ENCODE results near the gene NUDT2. TPM values are rescaled to one million over a fixed set of nuclear protein-coding genes. Genes with fewer than 3 reads are reported as not detected.
"Not testable (repeated sequence)": the region's sequence is repeated elsewhere in the genome, so short reads cannot be mapped to it uniquely, and the experiment has no call there.

NUDT2 gene
- 26.7 and 27.1 TPM in 2 replicates for total RNA-seq

- intact Hi-C loops (cut with micrococcal nuclease): loop anchor here (1.0 to 10.0 kb wide), 18 partner anchors 50 to 1496 kb away; partner anchors contain the start of genes ATOSB, CHMP5, DCAF12 and DNAI1
Measured at GRCh38 chr9:34328987-34329832, at the start of gene NUDT2, which contains the start of gene KIF24. NUDT2 (plus strand) TSS chr9:34329569; CDS start chr9:34339040, 9,471 bp downstream. KIF24 (minus strand) TSS chr9:34329268; CDS start chr9:34311346, 17,922 bp downstream.

- intact Hi-C loops (cut with micrococcal nuclease): no loop called here
Measured at GRCh38 chr9:34282096-34282495, 47.3 kb upstream of the NUDT2 start.

- intact Hi-C loops (cut with micrococcal nuclease): no loop called here
Measured at GRCh38 chr9:34289159-34289558, 40.2 kb upstream of the NUDT2 start.

GRCh38 chr9:34291023-34291422 is 38.3 kb upstream of the NUDT2 start:
- intact Hi-C loops (cut with micrococcal nuclease): no loop called here

GRCh38 chr9:34291423-34291822 is 37.9 kb upstream of the NUDT2 start:
- intact Hi-C loops (cut with micrococcal nuclease): no loop called here

GRCh38 chr9:34292552-34292951 is 36.8 kb upstream of the NUDT2 start:
- intact Hi-C loops (cut with micrococcal nuclease): no loop called here

- intact Hi-C loops (cut with micrococcal nuclease): not testable (repeated sequence)
Measured at GRCh38 chr9:34301064-34301463, 28.3 kb upstream of the NUDT2 start.

GRCh38 chr9:34308316-34308715 is 21.1 kb upstream of the NUDT2 start:
- intact Hi-C loops (cut with micrococcal nuclease): not testable (repeated sequence)

GRCh38 chr9:34310215-34310614 is 19.2 kb upstream of the NUDT2 start:
- intact Hi-C loops (cut with micrococcal nuclease): no loop called here

- intact Hi-C loops (cut with micrococcal nuclease): no loop called here
Measured at GRCh38 chr9:34311499-34312185, 17.7 kb upstream of the NUDT2 start.

- intact Hi-C loops (cut with micrococcal nuclease): no loop called here
Measured at GRCh38 chr9:34317436-34317835, 11.9 kb upstream of the NUDT2 start.

GRCh38 chr9:34318163-34318790 is 11.1 kb upstream of the NUDT2 start:
- intact Hi-C loops (cut with micrococcal nuclease): no loop called here

- intact Hi-C loops (cut with micrococcal nuclease): loop anchor here (10.0 kb wide), 2 partner anchors 753 to 1503 kb away; partner anchors contain the start of genes FAM221B, FANCG, TMEM8B and VCP
Measured at GRCh38 chr9:34321451-34321850, 7.9 kb upstream of the NUDT2 start.

GRCh38 chr9:34322899-34323591 is 6.3 kb upstream of the NUDT2 start:
- intact Hi-C loops (cut with micrococcal nuclease): loop anchor here (10.0 kb wide), 2 partner anchors 752 to 1502 kb away; partner anchors contain the start of genes FAM221B, FANCG, TMEM8B and VCP

- intact Hi-C loops (cut with micrococcal nuclease): loop anchor here (10.0 kb wide), 2 partner anchors 748 to 1498 kb away; partner anchors contain the start of genes FAM221B, FANCG, TMEM8B and VCP
Measured at GRCh38 chr9:34326690-34327089, 2.7 kb upstream of the NUDT2 start.

GRCh38 chr9:34328500-34328986 is 826 bp upstream of the NUDT2 start:
- intact Hi-C loops (cut with micrococcal nuclease): loop anchor here (2.0 to 10.0 kb wide), 6 partner anchors 76 to 1496 kb away; partner anchors contain the start of genes ATOSB, DNAJA1, FAM221B and FANCG

GRCh38 chr9:34331196-34331595 is 1.8 kb downstream of the NUDT2 start:
- intact Hi-C loops (cut with micrococcal nuclease): loop anchor here (5.0 kb wide), 1 partner anchor 106 kb away; no protein-coding TSS in a partner anchor

GRCh38 chr9:34332076-34332964 is 3.0 kb downstream of the NUDT2 start:
- intact Hi-C loops (cut with micrococcal nuclease): loop anchor here (1.0 to 5.0 kb wide), 2 partner anchors 105 to 168 kb away; no protein-coding TSS in a partner anchor

- intact Hi-C loops (cut with micrococcal nuclease): loop anchor here (5.0 kb wide), 1 partner anchor 103 kb away; no protein-coding TSS in a partner anchor
Measured at GRCh38 chr9:34333836-34334235, 4.5 kb downstream of the NUDT2 start.

All from T-helper 1 cell treated with Interleukin-12 subunit alpha and Interleukin-12 subunit beta and Interleukin-4 antibody, amounts not matched to agents 30 ng/mL and 1 ng/mL, for 36 hours (primary cell).